Aorta (tissue), 5 donors: ENCODE data around the gene PMPCA. TPM values are rescaled to one million over a fixed set of nuclear protein-coding genes. Genes with fewer than 3 reads are reported as not detected.

ENCODE experiments used
- ATAC-seq: fragments of 200-7000 bp; cut with Tn5 transposase; one replicate; pipeline ENCODE4 v1.9.1; 2022; ENCODE audit warnings: moderate library complexity; ENCODE audit not compliant: low FRiP score
- DNase-seq, 2 donors: peaks; one replicate each; pipeline ENCODE4 v3.0.0-alpha.2; 2020
- H3K27ac ChIP-seq, 2 donors: one replicate each; pipeline ENCODE4 v1.5.1; 2013; ENCODE audit warnings: low read length in 2 of 2, mild to moderate bottlenecking in 2 of 2, moderate library complexity in 2 of 2, control low read depth in 1 of 2, inconsistent platforms in 1 of 2, low read depth in 1 of 2
- H3K27me3 ChIP-seq, 2 donors: one replicate each; pipeline ENCODE4 v1.6.1; 2013; ENCODE audit warnings: control low read depth in 1 of 2, low read length in 1 of 2, mild to moderate bottlenecking in 1 of 2, moderate library complexity in 1 of 2; ENCODE audit not compliant: insufficient read depth in 2 of 2, control insufficient read depth in 1 of 2
- H3K36me3 ChIP-seq, 2 donors: one replicate each; pipeline ENCODE4 v1.6.1; 2013; ENCODE audit warnings: control low read depth in 1 of 2, low read length in 1 of 2, mild to moderate bottlenecking in 1 of 2; ENCODE audit not compliant: insufficient read depth in 2 of 2, control insufficient read depth in 1 of 2
- H3K4me1 ChIP-seq, 2 donors: one replicate each; pipeline ENCODE4 v1.6.1; 2013; ENCODE audit warnings: low read length in 2 of 2, control low read depth in 1 of 2, mild to moderate bottlenecking in 1 of 2, moderate library complexity in 1 of 2; ENCODE audit not compliant: insufficient read depth in 2 of 2, control insufficient read depth in 1 of 2
- H3K4me3 ChIP-seq, 2 donors: one replicate each; pipeline ENCODE4 v1.5.1; 2013; ENCODE audit warnings: low read length in 2 of 2, control low read depth in 1 of 2, mild to moderate bottlenecking in 1 of 2
- H3K9me3 ChIP-seq: one replicate; pipeline ENCODE4 v1.6.1; 2013; ENCODE audit warnings: mild to moderate bottlenecking, low read length; ENCODE audit not compliant: control insufficient read depth
- WGBS, 2 donors: extraction: QIAGEN DNeasy Blood & Tissue Kit; methylation state at CpG; one replicate each; pipeline ENCODE4 v1.1.7; 2013; 5-methylcytosine and 5-hydroxymethylcytosine counted together
- intact Hi-C, 2 donors: fragments of 100-400 bp; cut with DNase I; formaldehyde crosslinking; loops; one replicate each; pipeline versions ENCODE4 v1.14.2 to v1.15.0; 2022
- polyA plus RNA-seq, 2 donors: library from polyadenylated mRNA; stranded (reverse); fragments of 200-250 nt; gene quantifications; one replicate each; pipeline ENCODE4 v1.2.3, GENCODE V29; 2013
- total RNA-seq, 2 donors: library from RNA; stranded (reverse); fragmentation: NEBNext Ultra II Directional; extraction: Animal tissue kit (Norgen Biotek cat#: 25700); gene quantifications; one replicate each; pipeline ENCODE4 v1.2.1, GENCODE V29; 2021
- donor health status: healthy with polysubstance abuse.
- donor health status: Bipolar disorder and iron deficiency.
- donor health status: DM: no; HTN: no; CAD: no.
- donor health status: DM: no; HTN: no; CAD: no.
- donor health status: DM: yes; HTN: yes; CAD: no.

PMPCA gene
- total and polyA plus RNA-seq, 4 donors = 16.2 to 72.0 (median 35.0) TPM

DNA sequence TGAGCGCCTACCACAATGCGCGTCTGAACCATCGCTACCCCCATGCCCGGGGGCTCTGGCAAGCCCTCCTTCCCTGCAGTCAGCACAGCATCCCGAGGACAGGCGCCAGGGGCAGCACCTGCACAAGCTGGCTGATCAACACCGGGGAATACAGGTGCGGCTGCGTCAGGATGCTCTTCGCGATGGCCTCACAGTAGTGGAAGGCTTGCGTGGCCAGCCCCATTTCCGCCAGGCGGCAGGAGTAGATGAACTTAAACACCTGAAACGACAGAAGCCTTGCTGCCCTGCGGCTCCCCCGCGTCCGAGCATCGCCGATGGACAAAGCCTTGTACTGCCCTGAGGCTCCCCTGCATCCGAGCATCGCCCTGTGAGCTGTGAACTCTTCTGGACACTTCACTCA is 46.9 kb downstream of the PMPCA start:
- ATAC-seq = no peak
- H3K27ac ChIP-seq = no peak overlapping the region
- DNase-seq = no peak
- intact Hi-C loops = no loop called here
- no peaks in the 10 kb centered on the region for H3K4me1 ChIP-seq
- H3K9me3 ChIP-seq = no peaks in the 10 kb centered on the region
- no peaks in the 10 kb centered on the region for H3K27me3 ChIP-seq
- H3K36me3 ChIP-seq = peaks cover 0 to 14% of the 10 kb centered on the region in 2 donors
- WGBS, 2 donors = 94 to 96% methylated on average over 24 of the region's 24 CpGs
- H3K4me3 ChIP-seq = no peak overlapping the region

DNA sequence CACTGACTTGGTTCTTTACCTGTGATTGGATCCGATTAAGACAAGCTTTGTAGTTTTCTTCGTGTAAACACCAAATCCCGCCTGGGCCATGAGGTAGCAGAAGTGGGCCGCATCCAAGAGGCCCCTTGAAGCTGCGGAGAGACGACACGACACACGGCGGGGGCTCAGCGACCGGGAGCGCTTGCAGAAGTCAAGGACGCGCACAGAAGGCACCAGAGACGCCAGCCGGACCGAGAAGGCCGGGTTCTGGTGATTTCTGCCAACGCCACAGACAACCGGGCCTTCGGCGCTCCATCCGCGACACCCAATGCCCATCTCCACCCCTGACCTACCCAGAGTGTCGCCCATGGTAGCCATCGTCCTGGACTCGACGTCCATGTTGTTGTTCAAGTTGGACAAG is 49.0 kb downstream of the PMPCA start:
- DNase-seq (no peak), ATAC-seq (no peak)
- peaks cover 0 to 18% of the 10 kb centered on the region in 2 donors for H3K36me3 ChIP-seq
- no peaks in the 10 kb centered on the region for H3K9me3 ChIP-seq
- 93% methylated on average over 28 of the region's 28 CpGs for WGBS, 2 donors
- intact Hi-C loops = no loop called here
- no peak overlapping the region for H3K27ac ChIP-seq
- H3K4me3 ChIP-seq = no peak overlapping the region
- no peaks in the 10 kb centered on the region for H3K4me1 ChIP-seq
- no peaks in the 10 kb centered on the region for H3K27me3 ChIP-seq

DNA sequence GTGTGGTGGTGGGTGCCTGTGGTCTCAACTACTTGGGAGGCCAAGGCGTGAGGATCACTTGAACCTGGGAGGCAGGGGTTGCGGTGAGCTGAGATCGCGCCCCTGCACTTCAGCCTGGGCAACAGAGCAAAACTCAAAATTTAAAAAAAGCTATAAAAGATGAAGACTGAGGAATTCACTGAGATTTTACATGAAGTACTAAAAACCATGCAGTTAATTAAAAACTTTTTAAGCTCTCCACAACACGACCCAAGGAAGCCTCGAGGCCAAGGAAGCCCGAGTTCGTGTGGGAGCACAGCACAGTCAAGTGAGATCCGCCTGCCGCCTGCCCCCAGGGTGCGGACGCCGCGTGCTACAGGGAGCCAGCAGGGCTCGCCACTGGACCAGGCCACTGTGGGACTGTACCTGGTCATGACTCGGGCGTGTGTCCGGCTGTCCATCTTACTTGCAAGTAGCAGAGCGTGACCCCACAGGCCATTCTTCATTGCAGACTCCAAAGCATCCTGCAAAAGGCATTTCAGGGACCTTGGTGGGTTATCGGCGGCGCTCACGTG is 50.4 kb downstream of the PMPCA start:
- Histone ChIP-seq H3K27ac (no peak overlapping the region), H3K36me3 (peaks cover 0 to 22% of the 10 kb centered on the region in 2 donors), H3K9me3 (no peaks in the 10 kb centered on the region), H3K4me1 (no peaks in the 10 kb centered on the region), H3K4me3 (no peak overlapping the region), H3K27me3 (no peaks in the 10 kb centered on the region)
- intact Hi-C loops = no loop called here
- WGBS, 2 donors = 95% methylated on average over 23 of the region's 23 CpGs
- ATAC-seq = no peak
- DNase-seq = no peak

DNA sequence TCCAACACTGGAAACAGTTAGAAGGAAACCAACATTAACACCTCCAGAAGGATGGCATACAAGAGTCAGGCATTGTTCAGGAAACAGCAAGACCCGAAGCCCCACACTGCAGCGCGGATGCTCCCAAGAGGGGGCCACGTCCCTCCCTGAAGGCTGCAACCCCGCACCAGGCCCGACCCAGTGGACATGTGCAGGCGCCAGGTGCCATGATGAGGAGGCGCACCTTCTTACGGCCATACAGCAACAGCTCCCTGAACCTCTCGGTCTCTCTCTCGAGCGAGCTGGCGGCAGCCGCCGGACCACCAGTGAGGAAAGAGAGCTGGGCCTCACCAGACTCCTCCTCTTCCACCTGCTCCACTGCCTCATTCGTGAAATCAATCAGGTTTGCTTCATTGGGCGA is 52.2 kb downstream of the PMPCA start:
- WGBS, 2 donors = 90 to 93% methylated on average over 17 of the region's 17 CpGs
- H3K36me3 ChIP-seq = peaks cover 0 to 21% of the 10 kb centered on the region in 2 donors
- no peak overlapping the region for H3K27ac ChIP-seq
- intact Hi-C loops = no loop called here
- H3K27me3 ChIP-seq = no peaks in the 10 kb centered on the region
- no peaks in the 10 kb centered on the region for H3K9me3 ChIP-seq
- DNase-seq (no peak), ATAC-seq (no peak)
- no peak overlapping the region for H3K4me3 ChIP-seq
- no peaks in the 10 kb centered on the region for H3K4me1 ChIP-seq

DNA sequence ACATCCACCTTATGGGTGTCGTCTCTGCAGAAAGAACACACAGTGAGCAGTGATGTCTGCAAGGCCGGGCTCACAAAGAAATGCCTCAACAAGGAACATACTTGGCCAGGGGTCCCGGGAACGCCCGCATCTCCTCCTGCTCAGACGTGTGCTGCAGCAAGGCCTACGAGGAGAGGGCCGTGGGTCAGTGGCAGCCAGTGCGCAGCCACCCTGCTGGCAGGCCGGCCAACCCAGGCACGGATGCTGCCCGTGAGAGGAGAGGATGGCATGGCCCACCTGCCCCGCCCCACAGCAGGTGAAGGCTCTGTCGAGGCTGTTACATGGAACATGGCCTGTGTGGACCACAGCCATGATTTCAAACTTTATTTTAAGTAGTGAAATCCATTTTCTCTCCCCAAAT is 53.1 kb downstream of the PMPCA start:
- Histone ChIP-seq H3K4me1 (no peaks in the 10 kb centered on the region), H3K36me3 (peaks cover 0 to 23% of the 10 kb centered on the region in 2 donors), H3K27ac (no peak overlapping the region), H3K9me3 (no peaks in the 10 kb centered on the region), H3K4me3 (no peak overlapping the region), H3K27me3 (no peaks in the 10 kb centered on the region)
- intact Hi-C loops = no loop called here
- DNase-seq (no peak), ATAC-seq (no peak)
- WGBS, 2 donors = 89 to 91% methylated on average over 14 of the region's 14 CpGs

DNA sequence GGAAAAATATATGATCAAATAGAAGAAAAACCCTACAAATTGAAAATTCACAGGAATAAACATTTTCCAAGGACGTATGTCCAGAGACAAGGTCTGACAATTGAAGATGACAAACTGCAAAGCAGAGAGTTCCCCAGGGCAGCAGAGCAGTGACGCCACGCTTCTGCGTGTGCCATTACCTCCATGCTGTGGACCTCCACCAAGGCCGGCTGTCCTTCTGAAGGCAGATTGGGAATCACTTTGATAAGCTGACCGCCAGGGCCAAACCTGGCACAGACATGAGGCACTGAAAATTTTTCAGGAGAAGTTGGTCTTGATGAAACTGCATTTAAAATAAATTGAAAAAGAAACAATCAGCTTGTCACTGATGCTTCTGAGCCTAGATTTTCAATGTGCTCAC is 53.8 kb downstream of the PMPCA start:
- intact Hi-C loops = no loop called here
- Histone ChIP-seq H3K9me3 (no peaks in the 10 kb centered on the region), H3K4me1 (no peaks in the 10 kb centered on the region), H3K27me3 (no peaks in the 10 kb centered on the region), H3K27ac (no peak overlapping the region), H3K4me3 (no peak overlapping the region), H3K36me3 (peaks cover 0 to 25% of the 10 kb centered on the region in 2 donors)
- DNase-seq (no peak), ATAC-seq (no peak)
- 86% methylated on average over 6 of the region's 6 CpGs for WGBS, 2 donors

DNA sequence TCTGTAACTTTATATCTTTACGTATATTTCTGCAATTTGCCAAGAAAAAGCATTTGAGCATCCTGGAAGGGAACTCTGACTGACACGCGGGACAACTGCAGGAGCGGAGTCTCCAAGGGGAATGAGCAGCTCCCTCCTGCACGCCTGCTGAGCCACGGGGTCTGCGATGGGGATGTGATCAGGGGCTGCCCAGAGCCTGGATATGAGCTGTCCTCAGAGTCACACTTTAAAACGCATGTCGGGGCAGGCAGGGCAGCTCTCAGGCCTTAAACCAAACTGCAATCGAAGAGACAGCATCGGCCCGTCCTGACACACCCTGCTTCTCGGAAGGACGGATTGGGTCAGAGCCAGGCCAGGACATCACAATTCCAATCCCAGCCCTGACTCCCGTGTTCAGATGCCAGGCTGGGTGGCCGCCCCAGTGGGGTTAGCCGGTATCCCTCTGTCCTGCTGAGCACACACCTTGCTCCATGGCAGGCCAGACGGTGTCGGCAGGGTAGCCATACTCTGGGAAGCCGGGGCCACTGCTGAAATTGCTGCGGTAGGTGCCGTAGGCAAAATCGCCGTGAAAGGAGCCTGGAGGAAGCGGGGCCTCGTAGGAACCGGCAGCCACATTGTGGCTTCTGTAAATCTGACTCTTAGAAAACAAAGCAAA is 55.2 kb downstream of the PMPCA start:
- DNase-seq = peak in 1 of 2 donors; percentile 72
- WGBS, 2 donors = 92 to 93% methylated on average over 27 of the region's 27 CpGs
- H3K4me1 ChIP-seq = no peaks in the 10 kb centered on the region
- H3K27ac ChIP-seq = no peak overlapping the region
- H3K4me3 ChIP-seq = no peak overlapping the region
- no peaks in the 10 kb centered on the region for H3K9me3 ChIP-seq
- ATAC-seq = no peak
- intact Hi-C loops = no loop called here
- H3K27me3 ChIP-seq = no peaks in the 10 kb centered on the region
- H3K36me3 ChIP-seq = peaks cover 0 to 21% of the 10 kb centered on the region in 2 donors

DNA sequence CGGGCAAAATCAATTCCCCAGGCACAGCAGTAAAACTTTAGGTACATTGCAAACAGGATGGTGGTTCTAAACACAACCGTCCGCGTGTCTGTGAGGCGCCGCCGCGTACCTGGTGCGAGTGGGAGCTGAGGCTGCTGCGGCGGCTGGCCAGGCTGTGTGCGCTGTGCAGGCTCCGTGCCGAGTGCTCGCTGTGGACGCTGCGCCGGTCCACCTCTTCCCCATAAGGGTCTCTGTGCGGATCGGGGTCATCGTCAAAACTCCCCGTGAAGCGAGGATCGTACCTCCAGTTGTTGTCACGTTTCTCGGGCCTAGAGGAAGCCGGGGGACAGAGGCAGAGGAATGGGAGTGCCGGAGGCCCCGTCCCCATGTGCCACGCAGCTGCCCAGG is 55.7 kb downstream of the PMPCA start:
- 95 to 96% methylated on average over 30 of the region's 30 CpGs for WGBS, 2 donors
- Histone ChIP-seq H3K4me1 (no peaks in the 10 kb centered on the region), H3K27me3 (no peaks in the 10 kb centered on the region), H3K27ac (no peak overlapping the region), H3K9me3 (no peaks in the 10 kb centered on the region), H3K36me3 (peaks cover 0 to 22% of the 10 kb centered on the region in 2 donors), H3K4me3 (no peak overlapping the region)
- intact Hi-C loops = no loop called here
- DNase-seq (peak in 1 of 2 donors; percentile 72), ATAC-seq (no peak)

DNA sequence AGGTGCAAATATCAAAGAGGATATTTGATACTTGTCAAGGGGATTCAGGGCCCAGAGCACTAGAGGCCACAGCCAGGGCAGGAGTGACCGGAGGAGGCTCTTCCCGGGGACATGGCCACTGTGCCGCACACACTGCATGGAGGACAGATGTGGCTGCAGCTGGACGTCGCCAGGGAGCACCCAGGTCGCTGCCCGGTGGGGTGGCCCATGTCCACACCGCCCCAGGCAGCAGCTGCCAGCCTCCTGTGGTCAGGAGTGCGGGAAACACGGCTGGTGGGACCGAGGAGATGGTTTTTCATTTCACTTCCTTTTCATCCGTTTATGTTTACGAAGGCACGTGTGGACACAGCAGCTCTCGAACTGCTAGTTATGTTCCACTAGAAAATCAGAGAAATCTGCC is 57.3 kb downstream of the PMPCA start:
- ATAC-seq (no peak), DNase-seq (no peak)
- Histone ChIP-seq H3K36me3 (peaks cover 0 to 20% of the 10 kb centered on the region in 2 donors), H3K4me3 (no peak overlapping the region), H3K27me3 (no peaks in the 10 kb centered on the region), H3K4me1 (no peaks in the 10 kb centered on the region), H3K27ac (no peak overlapping the region), H3K9me3 (no peaks in the 10 kb centered on the region)
- intact Hi-C loops = no loop called here
- WGBS, 2 donors = 87 to 88% methylated on average over 15 of the region's 15 CpGs
